Ascending aorta (tissue), 2 donors: ENCODE results near the gene NLRP14. TPM values are rescaled to one million over a fixed set of nuclear protein-coding genes. Genes with fewer than 3 reads are reported as not detected.

Source experiments
- DNase-seq, 2 donors: peaks; one replicate each; pipeline ENCODE4 v3.0.0-alpha.2; 2019; ENCODE audit warnings: low spot score in 2 of 2
- H3K27ac ChIP-seq, 2 donors: fragments of 200-600 bp; sonication (generic); one replicate each; pipeline ENCODE4 v1.5.1; 2016 to 2017; ENCODE audit warnings: mild to moderate bottlenecking in 1 of 2
- H3K27me3 ChIP-seq: fragments of 200-600 bp; sonication (generic); one replicate; pipeline ENCODE4 v1.5.1; 2017
- H3K36me3 ChIP-seq, 2 donors: fragments of 200-600 bp; sonication (generic); one replicate each; pipeline ENCODE4 v1.5.1; 2016
- H3K4me1 ChIP-seq, 2 donors: fragments of 200-600 bp; sonication (generic); one replicate each; pipeline ENCODE4 v1.5.1; 2016 to 2017; ENCODE audit warnings: mild to moderate bottlenecking in 1 of 2
- H3K4me3 ChIP-seq, 2 donors: fragments of 200-600 bp; sonication (generic); one replicate each; pipeline ENCODE4 v1.5.1; 2016 to 2017; ENCODE audit warnings: mild to moderate bottlenecking in 1 of 2
- H3K9me3 ChIP-seq, 2 donors: fragments of 200-600 bp; sonication (generic); one replicate each; pipeline ENCODE4 v1.5.1; 2016
- CTCF ChIP-seq, 3 experiments: fragments of 200-600 bp in 2 of 3; fragments of 450-650 bp in 1 of 3; sonication (generic) in 2 of 3; IDR thresholded peaks; one replicate each; pipeline ENCODE4 v1.5.1; 2016 to 2019; ENCODE audit warnings: antibody characterized with exemption in 3 of 3, mild to moderate bottlenecking in 1 of 3, moderate library complexity in 1 of 3
- intact Hi-C: fragments of 100-400 bp; cut with DNase I; formaldehyde crosslinking; loops from one replicate; pipeline ENCODE4 v1.15.1; 2023
- total RNA-seq: library from RNA; depleted of rRNA; stranded (reverse); fragments of >200 nt; gene quantifications from one replicate; pipeline ENCODE4 v1.1.0, GENCODE V29; 2016

The NLRP14 gene, protein sequence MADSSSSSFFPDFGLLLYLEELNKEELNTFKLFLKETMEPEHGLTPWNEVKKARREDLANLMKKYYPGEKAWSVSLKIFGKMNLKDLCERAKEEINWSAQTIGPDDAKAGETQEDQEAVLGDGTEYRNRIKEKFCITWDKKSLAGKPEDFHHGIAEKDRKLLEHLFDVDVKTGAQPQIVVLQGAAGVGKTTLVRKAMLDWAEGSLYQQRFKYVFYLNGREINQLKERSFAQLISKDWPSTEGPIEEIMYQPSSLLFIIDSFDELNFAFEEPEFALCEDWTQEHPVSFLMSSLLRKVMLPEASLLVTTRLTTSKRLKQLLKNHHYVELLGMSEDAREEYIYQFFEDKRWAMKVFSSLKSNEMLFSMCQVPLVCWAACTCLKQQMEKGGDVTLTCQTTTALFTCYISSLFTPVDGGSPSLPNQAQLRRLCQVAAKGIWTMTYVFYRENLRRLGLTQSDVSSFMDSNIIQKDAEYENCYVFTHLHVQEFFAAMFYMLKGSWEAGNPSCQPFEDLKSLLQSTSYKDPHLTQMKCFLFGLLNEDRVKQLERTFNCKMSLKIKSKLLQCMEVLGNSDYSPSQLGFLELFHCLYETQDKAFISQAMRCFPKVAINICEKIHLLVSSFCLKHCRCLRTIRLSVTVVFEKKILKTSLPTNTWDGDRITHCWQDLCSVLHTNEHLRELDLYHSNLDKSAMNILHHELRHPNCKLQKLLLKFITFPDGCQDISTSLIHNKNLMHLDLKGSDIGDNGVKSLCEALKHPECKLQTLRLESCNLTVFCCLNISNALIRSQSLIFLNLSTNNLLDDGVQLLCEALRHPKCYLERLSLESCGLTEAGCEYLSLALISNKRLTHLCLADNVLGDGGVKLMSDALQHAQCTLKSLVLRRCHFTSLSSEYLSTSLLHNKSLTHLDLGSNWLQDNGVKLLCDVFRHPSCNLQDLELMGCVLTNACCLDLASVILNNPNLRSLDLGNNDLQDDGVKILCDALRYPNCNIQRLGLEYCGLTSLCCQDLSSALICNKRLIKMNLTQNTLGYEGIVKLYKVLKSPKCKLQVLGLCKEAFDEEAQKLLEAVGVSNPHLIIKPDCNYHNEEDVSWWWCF
- not detected for total RNA-seq

- Histone ChIP-seq H3K27me3 (no peaks in the 10 kb centered on the region), H3K4me3 (peak within 1 kb of the TSS; percentile 71 to 75), H3K36me3 (no peaks in the 10 kb centered on the region), H3K9me3 (no peaks in the 10 kb centered on the region), H3K4me1 (peaks cover 0 to 8% of the 10 kb centered on the region in 2 donors), H3K27ac (peak within 1 kb of the TSS; percentile 67 to 83)
- no peak for TF ChIP-seq CTCF (IDR thresholded peaks at IDR 0.05)
- peak; percentile 58 to 96 for DNase-seq
- intact Hi-C loops, result no loop called here
These were observed at the start of gene NLRP14, which contains the start of gene ZNF214 for GRCh38 chr11:7020183-7020917. TSS of gene NLRP14 (plus strand) at chr11:7020479. CDS start at chr11:7038587, 18,108 bp downstream. TSS of gene ZNF214 (minus strand) at chr11:7020346. CDS start at chr11:7002835, 17,511 bp downstream.

DNA sequence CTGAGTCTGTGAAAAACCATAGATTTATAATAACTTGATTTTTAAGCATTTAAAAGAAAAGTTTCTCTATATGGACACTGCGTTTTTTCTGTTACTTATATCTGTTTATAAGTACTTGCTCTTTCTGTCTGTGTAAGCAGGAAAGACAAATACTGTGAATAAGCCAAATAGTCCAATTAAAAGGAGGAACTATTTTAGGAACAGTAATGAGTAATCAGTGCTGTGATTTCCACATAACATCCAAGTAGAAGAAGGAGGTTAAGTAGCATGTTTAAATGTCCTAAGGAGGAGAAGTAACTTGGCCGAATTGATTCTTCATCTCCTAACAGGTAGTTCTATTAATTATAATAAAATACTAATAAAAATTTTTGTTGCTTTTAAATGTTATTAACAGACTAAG, 40.9 kb upstream of the NLRP14 start:
- H3K36me3 ChIP-seq, result no peaks in the 10 kb centered on the region
- H3K27me3 ChIP-seq, result no peaks in the 10 kb centered on the region
- H3K9me3 ChIP-seq, result no peaks in the 10 kb centered on the region
- no peak for TF ChIP-seq CTCF (IDR thresholded peaks at IDR 0.05)
- DNase-seq, result no peak
- H3K4me3 ChIP-seq, result no peak overlapping the region
- H3K27ac ChIP-seq, result no peak overlapping the region
- intact Hi-C loops, result no loop called here
- H3K4me1 ChIP-seq, result no peaks in the 10 kb centered on the region

DNA sequence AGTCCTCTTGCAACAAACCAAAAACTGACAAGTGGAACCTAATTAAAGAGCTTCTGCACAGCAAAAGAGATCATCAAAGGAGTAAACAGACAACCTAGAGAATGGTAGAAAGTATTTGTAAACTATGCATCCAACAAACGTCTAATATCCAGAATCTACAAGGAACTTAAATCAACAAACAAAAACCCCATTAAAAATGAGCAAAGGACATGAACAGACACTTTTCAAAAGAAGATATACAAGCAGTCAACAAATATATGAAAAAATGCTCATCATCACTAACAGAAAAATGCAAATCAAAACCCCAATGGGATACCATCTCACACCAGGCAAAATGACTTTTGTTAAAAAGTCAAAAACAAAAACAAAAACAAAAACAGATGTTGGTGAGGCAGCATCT, 33.8 kb upstream of the NLRP14 start:
- no peak overlapping the region for H3K27ac ChIP-seq
- no peak for DNase-seq
- H3K27me3 ChIP-seq, result no peaks in the 10 kb centered on the region
- H3K9me3 ChIP-seq, result no peaks in the 10 kb centered on the region
- H3K4me3 ChIP-seq, result no peak overlapping the region
- intact Hi-C loops, result no loop called here
- H3K36me3 ChIP-seq, result no peaks in the 10 kb centered on the region
- H3K4me1 ChIP-seq, result no peaks in the 10 kb centered on the region
- no peak for TF ChIP-seq CTCF (IDR thresholded peaks at IDR 0.05)

DNA sequence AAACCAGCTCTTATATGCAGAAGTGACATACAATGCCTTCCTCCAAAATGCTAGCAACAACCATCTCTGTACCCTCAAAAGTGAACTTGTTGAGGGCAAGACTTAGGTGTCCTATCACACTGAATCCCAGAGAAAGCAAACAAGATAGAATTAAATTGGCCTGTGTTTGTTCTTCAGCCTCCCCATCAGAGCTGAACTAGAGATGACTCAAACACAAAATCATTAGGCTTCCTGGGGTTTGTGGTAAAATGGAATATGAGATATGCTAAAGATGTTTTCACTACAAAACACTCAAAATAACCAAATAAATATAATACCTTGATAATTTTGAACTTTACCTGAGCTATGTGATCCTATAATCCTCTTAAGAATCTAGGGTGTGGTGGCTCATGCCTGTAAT, 31.8 kb upstream of the NLRP14 start:
- Histone ChIP-seq H3K27ac (no peak overlapping the region), H3K4me1 (no peaks in the 10 kb centered on the region), H3K36me3 (no peaks in the 10 kb centered on the region), H3K4me3 (no peak overlapping the region), H3K9me3 (no peaks in the 10 kb centered on the region), H3K27me3 (no peaks in the 10 kb centered on the region)
- intact Hi-C loops, result no loop called here
- no peak for TF ChIP-seq CTCF (IDR thresholded peaks at IDR 0.05)
- no peak for DNase-seq

- Histone ChIP-seq H3K36me3 (no peaks in the 10 kb centered on the region), H3K4me3 (no peak overlapping the region), H3K27me3 (no peaks in the 10 kb centered on the region), H3K27ac (no peak overlapping the region), H3K4me1 (no peaks in the 10 kb centered on the region), H3K9me3 (no peaks in the 10 kb centered on the region)
- DNase-seq, result no peak
- intact Hi-C loops, result no loop called here
- TF ChIP-seq CTCF (IDR thresholded peaks at IDR 0.05), result no peak
These were observed 29.1 kb upstream of the NLRP14 start for GRCh38 chr11:6991227-6991626.
